Activated naive CD4-positive, alpha-beta T cell treated with anti-CD3 and anti-CD28 coated beads, Interleukin-2, amount 50 U/mL, for 72 hours (primary cell): ENCODE measurements around the gene SNX9. TPM values are rescaled to one million over a fixed set of nuclear protein-coding genes. Genes with fewer than 3 reads are reported as not detected.
A peak's percentile ranks its signal among the peaks of the same experiment; 100 is the strongest.

Experiments
- ATAC-seq, 2 donors: fragments of 150-1000 bp; cut with Tn5 transposase; 2 replicates each; pipeline ENCODE4 v1.10.0; 2021; ENCODE audit warnings: mild to moderate bottlenecking in 2 of 2, moderate library complexity in 2 of 2
- DNase-seq, 2 donors: peaks; one replicate each; pipeline ENCODE4 v3.0.0; 2021 to 2022; ENCODE audit warnings: low spot score in 2 of 2
- H3K27ac Mint-ChIP-seq, 2 donors: one replicate each; pipeline ENCODE4 v1.8.0; 2022; ENCODE audit warnings: mild to moderate bottlenecking in 2 of 2, mixed read lengths in 2 of 2
- H3K36me3 Mint-ChIP-seq, 2 donors: one replicate each; pipeline ENCODE4 v1.8.0; 2022; ENCODE audit warnings: mixed read lengths in 2 of 2
- H3K9me3 Mint-ChIP-seq, 2 donors: one replicate each; pipeline ENCODE4 v1.8.0; 2022; ENCODE audit warnings: mixed read lengths in 2 of 2
- total RNA-seq, 2 donors: library from RNA; stranded (reverse); gene quantifications; one replicate each; pipeline ENCODE4 v1.2.3, GENCODE V29; 2022

The SNX9 gene
- total RNA-seq, 2 donors from 2014 or later = 27.6 to 35.0 TPM

DNA sequence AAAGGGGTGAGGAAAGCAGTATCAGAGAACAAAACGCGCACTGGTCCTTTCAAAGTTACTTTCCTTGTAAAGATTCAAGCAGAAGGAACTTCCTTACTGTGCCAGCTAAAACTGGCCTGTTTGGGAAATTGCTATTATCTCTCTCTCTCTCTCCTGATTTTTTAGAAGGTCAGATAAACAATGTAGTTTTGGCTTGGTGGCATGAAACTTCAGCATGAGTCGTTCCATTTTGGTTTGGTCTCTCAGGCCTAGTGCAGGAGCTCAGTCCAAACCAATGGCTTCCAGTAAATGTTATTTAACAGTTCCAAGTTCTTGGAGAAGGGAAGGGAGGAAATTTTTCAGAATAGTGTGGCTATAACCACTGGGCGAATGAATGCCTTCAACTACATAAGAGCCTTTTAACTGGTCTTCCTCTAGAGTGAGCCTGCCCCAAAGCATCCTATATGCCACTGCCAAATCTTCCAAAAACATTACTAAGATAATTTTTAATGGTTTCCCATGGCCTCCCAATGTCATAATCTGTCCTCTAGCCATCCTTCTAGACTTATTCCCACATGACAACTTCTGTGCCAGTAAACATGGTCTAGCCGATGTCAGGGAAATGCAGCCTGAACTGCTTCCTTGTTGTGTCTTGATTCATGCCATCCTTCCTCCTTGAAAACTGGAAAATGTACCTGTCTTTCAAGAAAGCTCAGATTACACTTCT, 9.1 kb upstream of the SNX9 start:
- Mint-ChIP-seq H3K36me3 (peaks cover 14 to 24% of the 10 kb centered on the region in 2 donors), H3K27ac (peak overlapping the region in 1 of 2 donors; percentile 81)
- DNase-seq = no peak

GRCh38 chr6:157814883-157815282, 8.2 kb upstream of the SNX9 start:
- H3K27ac Mint-ChIP-seq = peak overlapping the region; percentile 81 to 84
- peak; percentile 81 to 88 for ATAC-seq
- peaks cover 14 to 20% of the 10 kb centered on the region in 2 donors for H3K36me3 Mint-ChIP-seq
- no peak for DNase-seq
- H3K9me3 Mint-ChIP-seq = peaks cover 8 to 20% of the 10 kb centered on the region in 2 donors

More for the DNA sequence above, 9.1 kb upstream of the SNX9 start:
- H3K9me3 Mint-ChIP-seq = peaks cover 8 to 20% of the 10 kb centered on the region in 2 donors
- ATAC-seq = no peak

DNA sequence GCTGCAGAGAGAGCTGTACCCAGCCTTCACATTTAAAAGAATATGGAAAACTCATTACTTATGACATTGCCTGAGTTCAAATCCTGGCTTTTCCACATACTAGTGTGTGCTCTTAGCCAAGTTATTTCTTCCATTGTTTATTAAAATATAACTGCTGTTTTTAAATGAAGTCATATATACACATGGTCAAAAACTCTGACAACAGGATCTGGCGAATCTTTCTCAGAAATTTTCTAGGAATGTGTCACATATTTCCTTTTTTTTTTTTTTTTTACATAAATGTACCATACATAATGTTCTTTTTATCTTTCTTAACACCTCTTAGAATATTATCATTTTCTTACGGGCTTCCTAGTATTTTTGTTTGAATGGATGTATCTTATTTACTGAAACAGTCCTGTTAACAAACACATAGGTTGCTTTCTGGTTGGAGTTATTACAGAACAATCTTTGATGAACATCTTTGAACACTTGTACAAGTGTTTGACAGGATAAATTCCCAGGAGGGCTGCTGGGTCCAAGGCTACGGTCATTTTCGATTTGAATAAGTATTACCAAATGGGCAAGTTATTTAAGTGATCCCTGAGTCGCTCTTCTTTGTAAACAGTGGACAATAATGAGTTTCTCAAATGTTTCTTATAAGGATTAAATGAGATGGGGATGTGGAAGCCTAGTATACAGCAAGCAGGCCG, 1.6 kb upstream of the SNX9 start:
- Mint-ChIP-seq H3K27ac (peak overlapping the region; percentile 16 to 100), H3K9me3 (peaks cover 0 to 4% of the 10 kb centered on the region in 2 donors), H3K36me3 (peaks cover 16 to 31% of the 10 kb centered on the region in 2 donors)
- no peak for ATAC-seq
- DNase-seq = no peak

- peaks cover 16 to 31% of the 10 kb centered on the region in 2 donors for H3K36me3 Mint-ChIP-seq
- H3K9me3 Mint-ChIP-seq = no peaks in the 10 kb centered on the region
- DNase-seq (peak in 1 of 2 donors; percentile 43), ATAC-seq (no peak)
- H3K27ac Mint-ChIP-seq = peak overlapping the region; percentile 62 to 100
Measured at GRCh38 chr6:157822245-157823000, 623 bp upstream of the SNX9 start.

- no peaks in the 10 kb centered on the region for H3K9me3 Mint-ChIP-seq
- H3K36me3 Mint-ChIP-seq = peaks cover 16 to 34% of the 10 kb centered on the region in 2 donors
- peak overlapping the region; percentile 98 to 100 for H3K27ac Mint-ChIP-seq
- DNase-seq = peak; percentile 79 to 89
- peak; percentile 76 to 82 for ATAC-seq
Measured at GRCh38 chr6:157823528-157824370, 703 bp downstream of the SNX9 start.

DNA sequence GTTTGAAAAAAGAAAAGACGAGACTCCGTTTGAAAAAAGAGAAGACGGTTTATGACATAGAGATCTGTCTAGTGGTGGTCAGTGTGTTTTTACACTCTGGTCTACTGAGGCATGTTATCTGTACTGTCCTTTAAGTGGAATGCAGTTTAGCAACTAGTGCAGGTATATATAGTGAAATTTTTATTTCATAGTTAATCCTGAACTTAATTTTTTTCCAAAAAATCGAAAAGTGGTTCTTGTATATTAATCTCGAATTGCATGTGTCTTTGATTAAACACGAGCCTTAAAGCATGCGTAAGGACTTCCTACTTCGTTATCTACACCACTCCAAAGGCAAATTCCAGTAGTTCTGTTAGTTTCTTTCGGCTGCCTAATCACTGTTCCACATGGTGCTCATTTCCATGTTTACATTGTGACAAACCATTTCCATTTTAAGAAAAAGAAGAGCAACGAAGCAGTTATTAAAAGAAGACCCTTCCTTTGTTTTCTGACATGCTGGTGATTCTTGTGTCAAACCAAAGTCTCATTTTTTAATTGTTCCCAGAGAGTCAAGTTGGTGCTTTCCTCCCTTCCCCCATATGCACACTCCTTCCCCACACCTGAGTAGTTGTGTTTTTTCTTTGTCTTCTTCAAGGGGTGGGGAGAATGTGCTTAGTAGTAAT, 2.3 kb downstream of the SNX9 start:
- no peak for DNase-seq
- Mint-ChIP-seq H3K36me3 (peaks cover 20 to 47% of the 10 kb centered on the region in 2 donors), H3K27ac (peak overlapping the region; percentile 98 to 100), H3K9me3 (no peaks in the 10 kb centered on the region)
- ATAC-seq = no peak

DNA sequence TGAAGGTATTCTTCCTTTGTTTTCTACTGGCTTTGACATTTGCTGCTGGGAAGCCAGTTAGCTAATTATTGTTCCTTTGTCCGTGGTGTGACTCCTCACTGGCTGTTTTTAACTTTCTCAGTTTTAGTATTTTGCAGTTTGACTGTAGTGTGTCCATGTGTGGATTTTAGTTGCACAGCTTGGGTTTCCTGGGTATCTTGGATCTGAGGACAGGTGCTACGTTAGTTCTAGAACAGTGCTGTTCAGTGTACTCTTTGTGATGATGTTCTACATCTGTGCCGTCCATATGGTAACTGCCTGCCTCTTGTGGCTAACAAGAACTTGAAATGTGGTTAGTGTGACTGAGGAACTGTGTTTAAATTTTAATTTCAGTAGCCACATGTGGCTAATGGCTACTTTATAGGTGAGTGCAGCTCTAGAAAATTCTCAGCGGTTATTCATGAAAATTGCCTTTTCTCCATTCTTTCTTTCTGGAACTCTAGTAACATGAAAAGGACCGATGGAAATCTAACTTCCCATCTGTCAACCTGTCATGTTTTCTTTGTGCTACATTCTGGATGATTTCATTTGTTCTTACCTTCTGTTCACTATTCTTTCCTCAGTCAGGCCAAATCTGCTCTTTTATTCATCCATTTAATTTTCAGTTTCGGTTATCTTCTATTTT, 7.4 kb downstream of the SNX9 start:
- peaks cover 20 to 78% of the 10 kb centered on the region in 2 donors for H3K36me3 Mint-ChIP-seq
- H3K9me3 Mint-ChIP-seq = peaks cover 0 to 11% of the 10 kb centered on the region in 2 donors
- ATAC-seq = peak; percentile 55 to 67
- peak overlapping the region; percentile 53 to 95 for H3K27ac Mint-ChIP-seq
- DNase-seq = no peak

GRCh38 chr6:157831018-157831369, 7.9 kb downstream of the SNX9 start:
- no peak for ATAC-seq

DNA sequence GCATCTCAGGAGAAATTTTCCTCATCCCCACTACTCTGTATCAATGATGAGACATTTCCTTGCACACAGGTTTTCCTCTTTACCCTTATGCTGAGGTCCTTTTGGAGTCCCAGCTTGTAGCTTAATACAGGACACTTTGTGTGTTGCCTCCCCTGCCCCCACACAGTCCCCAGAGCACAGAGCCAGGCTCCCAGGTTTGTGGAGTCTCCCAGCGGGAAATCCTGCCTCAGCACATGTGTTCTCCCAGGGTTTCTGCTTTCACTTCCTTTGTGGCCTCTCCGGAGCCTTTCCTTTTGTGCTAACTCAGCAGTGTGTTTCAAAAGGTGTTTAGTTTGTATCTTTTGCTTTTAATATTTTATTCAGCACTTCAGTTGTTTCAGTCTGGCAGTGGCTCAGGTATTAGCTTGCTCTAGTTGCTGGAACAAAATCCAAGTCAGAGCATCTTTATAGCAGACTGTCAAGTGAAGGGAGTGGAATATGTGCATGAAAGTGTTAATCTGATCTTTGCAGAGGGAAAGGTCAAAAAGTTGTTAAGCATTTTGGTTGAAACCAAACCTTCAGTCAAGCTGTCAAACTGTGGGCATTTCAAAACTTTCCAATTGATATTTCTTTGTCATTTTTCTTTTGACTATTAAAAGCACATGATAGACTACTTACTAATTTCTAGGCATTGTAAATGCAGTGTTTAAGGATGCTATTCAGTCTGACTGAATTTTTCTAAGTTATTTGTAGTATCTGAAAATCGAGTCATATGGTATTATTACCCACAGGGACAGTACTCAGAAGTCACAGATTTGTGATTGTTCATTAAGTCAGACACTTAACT, 8.6 kb downstream of the SNX9 start:
- Mint-ChIP-seq H3K36me3 (peaks cover 19 to 80% of the 10 kb centered on the region in 2 donors), H3K27ac (peak overlapping the region; percentile 86 to 95), H3K9me3 (peaks cover 0 to 14% of the 10 kb centered on the region in 2 donors)
- ATAC-seq = peak in 1 of 2 donors; percentile 38
- no peak for DNase-seq

More at GRCh38 chr6:157831018-157831369, 7.9 kb downstream of the SNX9 start:
- DNase-seq = no peak
- Mint-ChIP-seq H3K36me3 (peaks cover 19 to 78% of the 10 kb centered on the region in 2 donors), H3K27ac (peak overlapping the region; percentile 6 to 95), H3K9me3 (peaks cover 0 to 14% of the 10 kb centered on the region in 2 donors)

GRCh38 chr6:157832250-157832967, 9.4 kb downstream of the SNX9 start:
- Mint-ChIP-seq H3K36me3 (peaks cover 19 to 88% of the 10 kb centered on the region in 2 donors), H3K27ac (peak overlapping the region; percentile 86 to 95), H3K9me3 (peaks cover 0 to 14% of the 10 kb centered on the region in 2 donors)
- no peak for DNase-seq
- ATAC-seq = peak in 1 of 2 donors; percentile 24

- DNase-seq (no peak), ATAC-seq (no peak)
- Mint-ChIP-seq H3K36me3 (peaks cover 14 to 77% of the 10 kb centered on the region in 2 donors), H3K27ac (peak overlapping the region in 1 of 2 donors; percentile 58), H3K9me3 (peaks cover 0 to 14% of the 10 kb centered on the region in 2 donors)
Measured at GRCh38 chr6:157834549-157834948, 11.5 kb downstream of the SNX9 start.

GRCh38 chr6:157838718-157839430, 15.8 kb downstream of the SNX9 start:
- H3K27ac Mint-ChIP-seq = no peak overlapping the region
- peaks cover 4 to 49% of the 10 kb centered on the region in 2 donors for H3K36me3 Mint-ChIP-seq
- H3K9me3 Mint-ChIP-seq = peaks cover 0 to 20% of the 10 kb centered on the region in 2 donors
- DNase-seq (no peak), ATAC-seq (no peak)

DNA sequence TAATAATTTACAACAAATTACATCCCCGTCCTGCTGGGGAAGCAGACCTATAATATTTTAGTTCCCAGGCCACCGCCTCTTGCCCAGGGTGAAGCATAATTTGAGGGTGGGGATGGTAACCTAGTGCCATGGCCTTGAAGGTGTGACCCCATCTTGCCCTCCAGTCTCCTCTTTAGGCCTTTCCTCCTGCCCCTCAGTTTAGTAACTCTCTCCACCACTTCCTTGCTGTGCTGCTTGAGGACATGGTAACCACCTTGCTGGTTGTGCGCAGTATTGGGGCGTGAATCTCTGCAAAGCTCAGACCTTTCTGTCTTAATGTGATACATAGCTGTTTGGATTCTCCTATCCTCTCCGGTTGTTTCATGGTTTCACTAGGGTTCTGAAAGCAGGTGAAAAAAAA, 16.6 kb downstream of the SNX9 start:
- Mint-ChIP-seq H3K9me3 (peaks cover 0 to 18% of the 10 kb centered on the region in 2 donors), H3K36me3 (peaks cover 2 to 45% of the 10 kb centered on the region in 2 donors), H3K27ac (no peak overlapping the region)
- ATAC-seq (no peak), DNase-seq (no peak)
